Measurements from ENCODE around the gene PRDM10. TPM values are rescaled to one million over a fixed set of nuclear protein-coding genes. Genes with fewer than 3 reads are reported as not detected.

PRDM10 gene
- total RNA-seq, 1 donor from 2014 or later: 4.7 TPM

GRCh38 chr11:129946965-129947364, 55.7 kb downstream of the PRDM10 start:
- no peak for FAIRE-seq
- Histone ChIP-seq H3K4me3 (ENCODE audit: low read depth, low read length) (no peak overlapping the region), H3K27me3 (ENCODE audit: control insufficient read depth, insufficient read depth, low read length) (no peaks in the 10 kb centered on the region), H3K36me3 (ENCODE audit: control insufficient read depth, insufficient read depth, low read length) (peaks cover 1% of the 10 kb centered on the region)
- no peak for TF ChIP-seq CTCF (IDR thresholded peaks at IDR 0.05; ENCODE audit: insufficient read depth, low read length, severe bottlenecking)
- no peak for DNase-seq (ENCODE audit: low read depth)

- no peak for TF ChIP-seq CTCF (IDR thresholded peaks at IDR 0.05; ENCODE audit: insufficient read depth, low read length, severe bottlenecking)
- H3K36me3 ChIP-seq (ENCODE audit: control insufficient read depth, insufficient read depth, low read length): peaks cover 1% of the 10 kb centered on the region
- FAIRE-seq: no peak
Observed at GRCh38 chr11:129946256-129946655, 56.4 kb downstream of the PRDM10 start.

GRCh38 chr11:129945373-129945772, 57.3 kb downstream of the PRDM10 start:
- no peak for FAIRE-seq
- Histone ChIP-seq H3K36me3 (ENCODE audit: control insufficient read depth, insufficient read depth, low read length) (peaks cover 1% of the 10 kb centered on the region), H3K4me3 (ENCODE audit: low read depth, low read length) (no peak overlapping the region), H3K27me3 (ENCODE audit: control insufficient read depth, insufficient read depth, low read length) (no peaks in the 10 kb centered on the region)
- no peak for DNase-seq (ENCODE audit: low read depth)
- TF ChIP-seq CTCF (IDR thresholded peaks at IDR 0.05; ENCODE audit: insufficient read depth, low read length, severe bottlenecking): no peak

More at GRCh38 chr11:129946256-129946655, 56.4 kb downstream of the PRDM10 start:
- no peak for DNase-seq (ENCODE audit: low read depth)
- H3K4me3 ChIP-seq (ENCODE audit: low read depth, low read length): no peak overlapping the region
- H3K27me3 ChIP-seq (ENCODE audit: control insufficient read depth, insufficient read depth, low read length): no peaks in the 10 kb centered on the region

GRCh38 chr11:129944696-129945095, 57.9 kb downstream of the PRDM10 start:
- peaks cover 1% of the 10 kb centered on the region for H3K36me3 ChIP-seq (ENCODE audit: control insufficient read depth, insufficient read depth, low read length)
- FAIRE-seq: no peak
- H3K27me3 ChIP-seq (ENCODE audit: control insufficient read depth, insufficient read depth, low read length): no peaks in the 10 kb centered on the region
- TF ChIP-seq CTCF (IDR thresholded peaks at IDR 0.05; ENCODE audit: insufficient read depth, low read length, severe bottlenecking): no peak
- H3K4me3 ChIP-seq (ENCODE audit: low read depth, low read length): no peak overlapping the region
- DNase-seq (ENCODE audit: low read depth): no peak

- no peak for TF ChIP-seq CTCF (IDR thresholded peaks at IDR 0.05; ENCODE audit: insufficient read depth, low read length, severe bottlenecking)
- Histone ChIP-seq H3K4me3 (ENCODE audit: low read depth, low read length) (no peak overlapping the region), H3K36me3 (ENCODE audit: control insufficient read depth, insufficient read depth, low read length) (peaks cover 1% of the 10 kb centered on the region), H3K27me3 (ENCODE audit: control insufficient read depth, insufficient read depth, low read length) (no peaks in the 10 kb centered on the region)
- no peak for FAIRE-seq
- no peak for DNase-seq (ENCODE audit: low read depth)
Observed at GRCh38 chr11:129943036-129943435, 59.6 kb downstream of the PRDM10 start.

- no peak for DNase-seq (ENCODE audit: low read depth)
- no peak for TF ChIP-seq CTCF (IDR thresholded peaks at IDR 0.05; ENCODE audit: insufficient read depth, low read length, severe bottlenecking)
- no peak overlapping the region for H3K4me3 ChIP-seq (ENCODE audit: low read depth, low read length)
- H3K27me3 ChIP-seq (ENCODE audit: control insufficient read depth, insufficient read depth, low read length): no peaks in the 10 kb centered on the region
- FAIRE-seq: no peak
- H3K36me3 ChIP-seq (ENCODE audit: control insufficient read depth, insufficient read depth, low read length): peaks cover 1% of the 10 kb centered on the region
Observed at GRCh38 chr11:129939510-129939909, 63.1 kb downstream of the PRDM10 start.

Measured in bronchial epithelial cell (primary cell).